ENCODE results near the gene CGB5.
A peak's percentile ranks its signal among the peaks of the same experiment; 100 is the strongest.
"Not testable (repeated sequence)": the region's sequence is repeated elsewhere in the genome, so short reads cannot be mapped to it uniquely, and the experiment has no call there.

Gene CGB5

DNA sequence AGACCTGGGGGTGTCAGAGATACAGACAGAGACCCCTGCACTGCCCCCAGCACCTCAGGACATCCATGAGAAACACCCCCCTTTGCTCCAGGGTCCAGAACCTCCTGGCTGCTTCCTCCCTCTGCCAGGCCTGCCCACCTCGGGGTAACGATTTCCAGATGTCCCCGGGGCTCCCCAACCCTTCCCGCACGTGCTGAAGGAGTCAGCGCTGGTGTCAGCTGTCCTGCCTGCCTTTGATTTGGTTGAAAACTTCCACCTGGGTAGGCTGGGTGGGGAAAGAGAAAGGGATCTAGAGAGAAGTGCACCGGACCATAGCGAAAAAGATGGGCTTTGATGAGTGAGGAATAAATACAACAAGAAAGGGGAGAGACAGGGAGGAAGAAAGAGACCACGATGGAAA, 15.4 kb downstream of the CGB5 start:
- no peak for DNase-seq

DNA sequence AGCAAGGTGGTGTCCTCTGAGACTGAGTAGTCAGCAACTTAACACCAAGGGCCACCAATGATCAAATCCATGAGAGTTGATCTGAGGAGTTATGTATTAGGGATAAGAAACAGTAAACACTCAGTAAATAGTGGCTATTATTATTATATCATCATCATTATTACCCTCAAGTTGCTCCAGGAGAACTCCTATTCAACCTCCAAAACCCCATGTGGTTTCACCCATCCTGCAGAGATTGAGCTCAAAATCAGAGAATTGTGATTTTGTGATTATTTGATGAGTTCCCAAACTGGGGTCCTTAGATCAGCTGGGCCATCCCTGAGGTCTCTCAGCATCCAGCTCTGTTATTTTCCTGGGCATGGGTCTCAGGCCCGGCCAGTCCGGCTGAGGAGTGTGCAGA, 17.4 kb downstream of the CGB5 start:
- DNase-seq: no peak

DNA sequence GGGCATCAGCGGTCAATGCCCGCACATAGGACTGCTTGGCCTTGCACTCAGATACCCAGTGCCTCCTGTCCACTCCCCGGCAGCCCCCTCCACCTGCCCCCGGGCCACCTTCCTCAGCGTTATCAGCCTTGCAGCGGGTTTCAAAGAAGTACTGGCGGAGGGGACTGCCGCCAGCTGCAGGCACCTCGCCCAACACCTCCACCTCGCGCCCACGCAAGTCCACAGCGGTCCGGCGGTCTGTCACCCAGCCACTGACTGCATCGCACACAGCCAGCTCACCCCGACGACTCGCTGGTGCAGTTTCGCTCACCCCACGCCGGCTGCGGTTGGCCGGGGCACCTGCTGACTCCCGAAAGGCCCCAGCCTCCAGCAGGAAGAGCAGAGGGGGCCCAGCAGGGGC, 17.8 kb downstream of the CGB5 start:
- DNase-seq: no peak

DNA sequence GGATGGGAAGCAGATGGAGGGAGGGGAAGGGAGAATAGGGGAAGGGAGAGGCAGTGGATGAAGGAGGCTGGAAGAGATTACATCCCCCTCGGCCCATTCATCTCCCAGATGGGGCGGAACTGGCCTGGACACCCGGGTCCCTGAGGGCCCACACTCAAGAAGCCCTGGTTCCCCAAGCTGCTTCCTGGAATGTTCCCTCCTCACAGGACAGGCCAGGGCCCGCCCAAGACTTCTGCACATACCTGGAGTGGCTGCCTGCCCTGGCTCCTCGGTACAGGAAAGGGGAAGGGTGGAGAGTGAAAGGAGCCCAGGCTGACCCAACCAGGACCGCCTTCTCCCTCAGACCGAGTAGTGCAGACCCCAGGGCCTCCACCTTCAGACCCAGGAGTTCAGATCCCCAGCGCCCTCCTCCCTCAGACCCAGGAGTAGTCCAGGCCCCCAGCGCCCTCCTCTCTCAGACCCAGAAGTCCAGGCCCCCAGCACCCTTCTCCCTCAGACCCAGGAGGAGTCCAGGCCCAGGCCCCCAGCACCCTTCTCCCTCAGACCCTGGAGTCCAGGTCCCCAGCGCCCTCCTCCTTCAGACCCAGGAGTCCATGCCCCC, 20.5 kb downstream of the CGB5 start:
- no peak for DNase-seq

DNA sequence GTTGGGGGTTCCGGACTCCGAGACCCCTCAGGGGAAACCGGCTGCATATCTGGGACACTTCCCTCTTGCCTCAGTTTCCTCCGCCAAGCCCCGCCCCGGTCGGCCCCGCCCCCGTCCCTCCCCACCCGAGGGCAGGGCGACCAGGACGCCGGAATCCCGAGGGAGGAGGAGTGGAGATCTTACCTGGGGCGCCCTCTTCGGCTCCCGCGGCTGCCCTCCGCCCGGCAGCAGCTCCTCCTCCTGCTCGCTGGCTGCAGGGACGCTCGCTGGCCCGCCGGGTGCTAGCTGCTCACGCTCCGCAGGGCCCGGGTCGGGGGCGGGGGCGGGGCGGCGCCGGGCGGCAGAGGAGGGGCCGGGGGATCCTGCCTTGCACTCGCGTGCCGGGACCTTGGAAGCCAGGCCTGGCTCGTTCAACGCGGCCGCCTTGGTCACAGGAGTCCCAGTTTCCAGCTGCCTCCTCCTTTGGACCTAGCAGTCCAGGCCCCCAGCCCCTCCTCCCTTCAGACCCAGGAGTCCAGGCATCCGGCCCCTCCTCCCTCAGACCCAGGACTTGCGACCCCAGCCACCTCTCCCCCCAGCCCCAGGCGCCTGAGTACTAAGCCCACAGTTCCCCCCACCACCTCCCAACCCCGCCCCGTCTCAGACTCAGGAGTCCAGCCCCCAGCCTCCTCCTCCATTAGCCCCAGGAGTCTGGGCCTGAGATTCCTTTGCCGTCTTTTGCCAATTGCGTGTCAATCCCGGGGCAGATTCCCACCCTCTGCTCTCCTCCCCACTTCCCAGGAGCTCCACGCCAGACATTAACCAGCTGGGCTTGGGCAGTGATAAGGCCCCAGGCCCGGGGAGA, 21.3 kb downstream of the CGB5 start, which contains the start of gene NTF4:
NTF4 (minus strand) TSS at position 51 of the 844 bp plus-strand sequence. CDS start 2,821 bp downstream, outside the sequence.
- DNase-seq: no peak

DNA sequence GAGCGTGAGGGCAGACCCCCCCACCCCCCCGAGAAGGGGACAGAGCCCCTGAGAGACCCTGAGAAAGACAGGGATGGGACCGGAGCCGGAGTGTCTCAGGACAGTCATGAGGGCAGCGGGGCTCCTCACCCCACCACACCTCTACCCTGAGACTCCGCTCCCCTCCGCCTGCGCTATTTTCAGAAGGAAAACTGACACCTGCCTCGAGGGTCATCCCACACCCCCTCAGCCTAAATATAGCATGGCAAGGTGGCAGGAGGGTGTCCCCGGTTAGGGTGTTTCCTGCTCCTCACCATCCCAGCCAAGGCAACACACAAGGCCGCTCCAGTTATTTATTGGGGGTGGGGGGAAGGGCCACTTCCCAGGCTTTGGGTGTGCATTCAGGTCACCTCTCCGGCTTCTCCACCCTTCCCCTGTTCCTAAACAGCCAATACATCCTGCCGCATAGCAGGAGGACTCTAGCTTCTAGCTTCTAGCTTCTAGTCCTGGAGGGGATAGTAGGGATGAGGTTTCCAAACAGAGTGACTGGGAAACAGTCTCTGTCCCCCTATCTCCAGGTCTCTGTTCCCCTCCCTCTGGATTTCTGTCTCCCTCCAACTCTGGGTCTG, 22.4 kb downstream of the CGB5 start:
- DNase-seq: no peak

DNA sequence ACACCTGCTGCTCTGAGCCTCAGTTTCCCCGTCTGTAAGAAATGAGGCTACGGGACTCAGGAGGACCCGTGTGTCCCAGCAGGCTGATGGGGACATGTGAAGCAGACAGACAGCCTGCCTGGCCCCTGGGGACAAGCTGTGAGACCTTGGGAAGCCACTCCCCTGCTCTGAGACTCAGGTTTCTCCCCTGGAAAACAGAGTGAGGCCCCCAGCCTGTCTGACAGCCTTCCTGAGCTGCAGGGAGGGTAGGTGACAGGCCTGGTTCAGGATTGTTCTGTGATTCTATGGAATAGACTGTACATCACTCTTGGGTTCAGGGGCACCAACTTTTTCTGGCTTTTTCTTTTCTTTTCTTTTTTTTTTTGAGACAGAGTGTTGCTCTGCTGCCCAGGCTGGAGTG, 23.9 kb downstream of the CGB5 start:
- no peak for DNase-seq

DNA sequence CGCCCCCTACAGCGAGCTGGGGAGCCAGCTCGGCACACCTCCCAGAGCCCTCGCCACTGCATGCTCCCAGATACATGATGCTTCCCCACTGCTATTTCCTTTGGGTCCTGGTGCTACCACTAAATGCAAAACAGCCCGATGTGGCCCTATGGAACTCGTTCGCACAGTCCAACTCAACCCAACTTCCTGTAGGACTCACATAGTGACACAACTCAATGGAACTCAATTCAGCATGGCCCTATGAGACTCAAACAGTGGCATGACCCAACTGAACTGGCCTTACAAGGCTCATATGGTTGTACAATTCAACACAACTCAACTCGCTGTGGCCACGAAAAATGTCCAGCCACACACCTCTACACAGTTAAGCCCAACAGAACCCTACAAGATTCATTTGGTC, 25.4 kb downstream of the CGB5 start:
- DNase-seq: no peak

DNA sequence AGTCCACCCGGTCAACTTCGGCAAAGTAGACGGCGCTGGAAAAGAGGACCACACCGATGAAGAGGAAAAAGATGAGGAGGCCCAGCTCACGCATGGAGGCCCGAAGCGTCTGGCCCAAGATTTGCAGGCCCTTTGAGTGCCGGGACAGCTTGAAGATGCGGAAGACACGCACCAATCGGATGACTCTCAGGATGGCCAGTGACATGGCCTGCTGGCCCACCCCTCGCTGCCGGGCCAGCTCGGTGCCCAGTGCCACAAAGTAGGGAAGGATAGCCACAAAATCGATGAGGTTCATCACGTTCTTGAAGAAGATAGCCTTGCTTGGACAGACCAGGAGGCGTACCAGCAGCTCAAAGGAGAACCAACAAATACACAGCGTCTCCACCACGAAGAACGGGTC, 26.8 kb downstream of the CGB5 start:
- no peak for DNase-seq

DNA sequence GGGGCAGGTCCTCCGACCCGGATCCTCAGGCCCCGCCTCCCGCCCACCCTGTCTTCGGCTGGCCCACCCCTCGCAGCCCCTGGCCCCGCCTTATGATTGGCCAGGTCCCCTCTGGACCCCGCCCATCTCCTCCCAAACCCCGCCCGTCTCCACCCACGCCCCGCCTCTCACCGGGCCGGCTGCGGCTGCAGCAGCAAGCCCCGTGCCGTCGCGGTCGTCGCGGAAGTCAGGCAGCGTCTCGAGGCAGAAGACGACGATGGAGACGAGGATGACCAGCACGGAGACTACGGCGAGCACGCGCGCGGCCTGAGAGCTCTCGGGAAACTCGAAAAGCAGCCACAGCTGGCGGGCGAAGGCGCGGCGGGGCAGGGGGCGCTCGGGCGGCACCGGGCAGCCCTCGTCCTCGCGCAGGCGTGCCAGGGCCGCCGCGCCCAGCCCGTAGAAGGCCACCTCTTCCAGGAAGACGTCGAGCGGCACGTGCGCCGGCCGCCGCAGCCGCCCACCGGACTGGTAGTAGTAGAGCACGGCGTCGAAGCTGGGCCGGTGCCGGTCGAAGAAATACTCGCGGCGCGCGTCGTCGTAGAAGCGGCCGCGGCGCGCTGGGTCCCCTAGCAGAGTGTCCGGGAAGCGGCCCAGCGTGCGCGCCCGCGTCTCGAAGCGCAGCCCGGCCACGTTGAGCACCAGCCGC, 28.4 kb downstream of the CGB5 start:
- no peak for DNase-seq

DNA sequence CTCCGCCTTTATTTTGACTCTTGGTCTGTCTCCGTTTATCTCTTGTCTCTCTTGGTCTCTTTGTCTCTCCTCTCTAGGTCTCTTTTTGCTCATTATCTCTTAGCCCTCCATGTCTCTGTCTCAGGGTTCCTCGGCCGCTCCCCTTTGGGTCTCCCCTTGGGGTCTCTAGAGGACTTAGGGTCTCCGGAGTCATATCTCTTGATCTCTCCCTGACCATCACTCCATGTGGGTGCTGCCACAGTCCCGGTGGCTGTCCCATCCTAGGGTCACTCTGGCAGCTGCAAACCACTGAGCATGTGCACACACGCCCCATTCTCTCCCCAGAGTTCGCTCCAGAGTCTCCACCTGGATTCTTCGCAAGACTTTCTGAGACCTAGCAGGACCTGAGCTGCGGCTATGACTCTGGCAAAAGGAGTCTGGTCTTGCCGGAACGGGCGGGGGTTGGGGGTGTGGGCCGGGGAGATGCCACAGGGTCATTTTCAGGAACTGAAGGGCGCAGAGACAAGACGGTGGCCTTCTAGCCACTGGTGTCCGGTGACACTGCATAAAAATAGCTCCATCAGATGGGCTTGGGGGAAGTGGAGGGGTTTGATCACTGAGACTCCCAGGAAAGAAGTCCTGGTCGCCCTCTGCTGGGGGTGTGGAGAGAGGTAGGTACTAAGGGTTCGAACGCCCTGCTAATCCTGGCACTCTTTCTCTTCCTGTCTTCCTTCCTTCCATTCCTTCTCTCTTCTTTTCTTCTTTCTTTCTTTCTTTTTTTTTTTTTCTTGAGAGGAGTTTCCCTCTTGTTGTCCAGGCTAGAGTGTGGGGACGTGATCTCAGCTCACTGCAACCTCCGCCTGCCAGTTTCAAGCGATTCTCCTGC, 30.1 kb downstream of the CGB5 start:
- DNase-seq: no peak

DNA sequence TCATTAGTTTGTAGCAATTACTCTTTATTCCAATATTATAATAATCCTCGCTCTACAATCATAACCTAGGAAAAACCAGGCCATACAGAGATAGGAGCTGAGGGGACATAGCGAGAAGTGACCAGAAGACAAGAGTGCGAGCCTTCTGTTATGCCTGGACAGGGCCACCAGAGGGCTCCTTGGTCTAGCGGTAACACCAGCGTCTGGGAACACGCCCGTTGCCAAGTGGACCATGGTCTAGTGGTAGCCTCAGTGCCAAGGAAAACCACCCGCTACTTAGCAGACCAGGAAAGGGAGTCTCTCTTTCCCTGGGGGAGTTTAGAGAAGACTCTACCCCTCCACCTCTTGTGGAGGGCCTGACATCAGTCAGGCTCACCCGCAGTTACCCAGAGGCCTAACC, 31.2 kb downstream of the CGB5 start:
- DNase-seq: not testable (repeated sequence)

DNA sequence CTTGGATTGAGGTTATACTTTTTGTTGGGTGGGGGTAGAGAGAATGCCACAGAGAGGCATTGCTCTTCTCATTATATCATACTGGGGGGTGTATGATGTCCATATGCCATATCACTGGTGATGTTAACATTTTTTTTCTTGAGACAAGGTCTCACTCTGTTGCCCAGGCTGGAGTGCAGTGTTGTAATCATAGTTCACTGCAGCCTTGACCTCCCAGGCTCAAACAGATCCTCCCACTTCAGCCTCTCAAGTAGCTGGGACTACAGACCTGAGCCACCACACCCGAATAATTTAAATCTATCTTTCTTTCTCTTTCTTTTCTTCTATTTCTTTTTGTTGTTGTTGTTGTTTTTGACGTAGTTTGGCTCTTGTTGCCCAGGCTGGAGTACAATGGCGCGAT, 36.7 kb downstream of the CGB5 start:
- DNase-seq: no peak

DNA sequence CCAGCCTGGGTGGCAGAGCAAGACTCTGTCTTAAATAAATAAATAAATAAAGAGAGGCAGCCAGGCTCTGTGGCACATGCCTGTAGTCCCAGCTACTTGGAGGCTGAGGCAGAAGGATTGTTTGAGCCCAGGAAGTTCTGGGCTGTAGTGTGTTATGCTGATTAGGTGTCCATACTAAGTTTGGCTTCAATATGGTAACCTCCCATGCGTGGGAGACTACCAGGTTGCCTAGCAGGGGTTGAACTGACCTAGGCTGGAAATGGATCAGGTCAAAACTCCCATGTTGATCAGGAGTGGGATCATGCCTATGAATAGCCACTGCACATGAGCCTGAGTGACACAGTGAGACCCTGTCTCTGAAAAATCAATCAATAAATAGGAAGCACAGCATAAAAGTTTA, 37.6 kb downstream of the CGB5 start:
- DNase-seq: no peak

DNA sequence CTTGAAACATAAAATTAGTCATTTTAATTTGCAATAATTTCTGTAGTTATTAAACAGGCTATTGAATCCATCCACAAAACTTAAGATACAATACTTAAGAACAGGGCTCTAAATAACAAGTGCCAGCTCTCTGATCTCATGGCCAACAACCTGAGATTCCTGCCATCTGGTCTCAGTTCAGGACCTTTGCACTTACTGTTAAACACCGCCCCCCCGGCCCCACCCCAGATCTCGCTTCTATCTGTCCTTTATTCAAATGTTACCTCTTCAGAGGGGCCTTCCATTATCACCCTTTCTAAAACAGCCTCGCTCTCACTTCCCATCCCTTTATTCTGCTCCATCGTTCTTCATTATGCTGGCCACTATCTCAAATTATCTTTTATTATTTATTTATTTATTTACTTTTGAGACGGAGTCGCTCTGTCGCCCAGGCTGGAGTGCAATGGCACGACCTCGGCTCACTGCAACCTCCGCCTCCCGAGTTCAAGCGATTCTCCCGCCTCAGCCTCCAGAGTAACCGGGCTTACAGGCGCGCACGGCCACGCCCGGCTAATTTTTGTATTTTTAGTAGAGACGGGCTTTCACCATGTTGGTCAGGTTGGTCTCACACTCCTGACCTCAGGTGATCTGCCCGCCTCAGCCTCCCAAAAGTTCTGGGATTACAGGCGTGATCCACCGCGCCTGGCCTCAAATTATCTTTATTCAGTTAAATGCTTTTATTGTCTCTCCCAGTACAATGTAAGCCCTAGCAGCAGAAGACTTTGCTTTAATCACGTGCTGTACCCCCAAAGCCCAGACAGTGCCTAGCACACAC, 40.8 kb downstream of the CGB5 start:
- no peak for DNase-seq

DNA sequence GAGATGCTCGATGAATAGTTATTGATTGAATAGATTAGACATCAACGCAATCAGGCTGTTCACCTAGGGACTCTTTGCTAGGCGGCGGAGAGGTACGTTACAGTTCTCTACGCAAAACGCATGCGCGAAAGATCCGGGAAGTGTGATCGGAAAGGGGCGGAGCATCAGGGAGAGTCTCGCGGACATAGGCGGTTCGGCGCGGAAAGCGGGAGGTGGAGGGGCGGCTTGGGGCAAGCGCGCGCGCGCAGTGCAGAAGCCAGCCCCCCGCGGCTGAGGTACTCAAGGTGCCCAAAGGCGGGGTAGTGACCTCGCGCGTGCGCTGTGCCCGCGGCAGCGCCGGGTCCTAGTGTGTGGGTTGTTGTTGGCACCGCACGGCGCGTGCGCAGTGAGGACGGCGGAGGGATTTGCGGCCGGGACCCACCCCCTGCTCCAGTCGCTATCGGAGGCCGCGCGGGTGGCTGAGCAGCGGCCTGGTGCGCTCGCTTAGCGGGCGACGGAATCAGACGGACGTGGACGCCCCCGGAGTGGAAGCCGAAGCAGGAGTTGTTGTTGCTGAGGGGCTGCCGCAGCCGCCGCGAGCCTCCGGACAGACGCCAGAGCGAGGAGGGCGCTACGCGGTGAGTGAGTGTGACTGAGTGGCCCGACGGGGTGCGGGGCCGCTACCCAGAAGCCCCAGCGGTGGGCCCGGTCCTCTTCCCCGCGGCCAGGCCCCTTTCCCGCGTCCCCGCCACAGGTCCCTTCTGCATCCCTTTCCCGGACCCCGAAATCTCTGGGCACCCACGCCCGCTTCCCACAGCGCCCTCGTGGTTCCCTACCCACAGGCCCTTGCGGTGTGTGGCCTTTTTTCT, 41.6 kb downstream of the CGB5 start, which contains the start of gene SNRNP70:
SNRNP70 (plus strand) TSS at position 432 of the 848 bp plus-strand sequence. CDS start 964 bp downstream, outside the sequence.
- peak; percentile 98 for DNase-seq

DNA sequence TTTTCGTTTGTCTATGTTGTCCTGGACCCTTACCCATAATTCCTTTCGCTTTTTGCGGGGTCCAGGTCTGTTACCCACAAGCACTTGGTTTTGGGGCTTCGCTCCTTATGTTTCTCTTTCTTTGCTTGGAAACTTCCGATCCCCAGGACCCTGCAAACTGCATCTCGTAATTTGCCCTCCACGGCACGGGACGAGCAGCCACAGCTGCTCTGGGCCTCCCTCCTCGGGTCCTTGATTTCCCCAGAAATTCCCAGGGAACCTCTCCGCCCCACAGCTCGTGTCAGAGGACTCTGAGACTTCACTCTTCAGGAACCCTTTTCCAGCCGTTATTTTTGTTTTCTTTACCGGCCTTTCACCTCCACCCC, 42.2 kb downstream of the CGB5 start:
- DNase-seq: no peak

DNA sequence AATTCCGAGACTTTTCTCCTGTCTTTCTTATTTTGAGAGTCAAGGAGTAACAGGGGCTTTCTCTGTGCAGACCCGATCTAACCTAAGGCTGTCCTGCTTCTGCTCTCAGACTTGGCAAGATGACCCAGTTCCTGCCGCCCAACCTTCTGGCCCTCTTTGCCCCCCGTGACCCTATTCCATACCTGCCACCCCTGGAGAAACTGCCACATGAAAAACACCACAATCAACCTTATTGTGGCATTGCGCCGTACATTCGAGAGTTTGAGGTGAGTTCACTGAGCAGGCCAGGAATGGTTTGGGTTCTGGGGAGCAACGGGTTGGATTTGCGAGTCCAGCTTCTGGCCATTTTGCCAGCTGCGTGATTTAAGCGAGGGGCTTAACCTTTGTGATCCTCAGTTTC, 42.6 kb downstream of the CGB5 start:
- DNase-seq: no peak

DNA sequence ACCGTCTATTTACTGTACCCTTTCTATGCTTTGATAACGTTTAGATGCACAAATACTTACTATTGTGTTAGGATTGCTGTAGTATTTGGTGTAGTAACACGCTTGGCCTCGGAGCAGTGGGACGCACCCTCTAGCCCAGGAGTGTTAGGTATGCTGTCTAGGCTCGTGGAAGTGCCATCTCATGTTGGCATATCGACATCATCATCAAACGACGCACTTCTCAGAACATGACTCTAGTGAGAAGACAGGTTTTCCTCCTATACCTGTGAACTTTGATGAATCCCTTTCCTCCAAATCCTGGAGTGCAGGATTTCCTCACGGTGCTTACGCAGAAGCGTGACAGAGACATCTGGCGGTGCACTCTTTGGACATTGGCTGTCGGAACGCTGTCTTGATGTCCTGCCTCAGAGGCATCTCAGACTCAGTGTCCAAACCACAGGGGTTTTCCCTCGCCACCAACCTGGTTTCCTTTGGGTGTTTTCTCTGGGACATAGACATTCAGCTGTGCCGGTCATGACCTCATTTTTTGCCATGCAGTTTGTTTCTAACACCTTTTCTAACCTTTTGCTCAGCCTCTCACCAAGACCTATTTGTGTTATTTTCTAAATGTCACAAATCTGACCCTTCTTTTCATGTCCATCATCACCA, 47.9 kb downstream of the CGB5 start:
- DNase-seq: no peak

DNA sequence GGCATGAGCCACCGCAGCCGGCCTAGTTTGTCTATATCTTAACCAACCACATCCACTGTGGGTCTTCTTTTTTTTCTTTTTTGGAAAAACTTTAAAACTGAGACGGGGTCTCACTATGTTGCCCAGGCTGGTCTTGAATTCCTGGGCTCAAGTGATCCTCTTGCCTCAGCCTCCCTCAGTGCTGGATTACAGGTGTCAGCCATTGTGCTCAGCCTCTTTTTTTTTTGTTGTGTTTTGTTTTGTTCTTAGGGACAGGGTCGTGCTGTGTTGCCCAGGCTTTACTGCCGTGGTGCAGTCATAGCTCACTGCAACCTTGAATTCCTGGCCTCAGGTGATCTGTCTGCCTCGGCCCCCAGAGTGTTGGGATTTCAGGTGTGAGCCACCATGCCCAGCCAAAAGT, 49.0 kb downstream of the CGB5 start:
- no peak for DNase-seq
